OCI-LY1 (cell line): Measurements from ENCODE around the gene FBXW7.

Source experiments
- H2AFZ ChIP-seq: fragments of 200-600 bp; sonication (generic), shearing (Covaris generic); 2 replicates; pipeline ENCODE4 v1.6.0; 2014; ENCODE audit warnings: antibody characterized with exemption, mild to moderate bottlenecking, low read length
- H3F3A ChIP-seq: fragments of 200-600 bp; sonication (generic), shearing (Covaris generic); 2 replicates; pipeline ENCODE4 v1.6.0; 2014; ENCODE audit warnings: mild to moderate bottlenecking, antibody characterized with exemption, low read length, moderate library complexity; ENCODE audit not compliant: insufficient read depth
- H3K27ac ChIP-seq: fragments of 200-600 bp; sonication (generic); 2 replicates; pipeline ENCODE4 v1.5.1; 2014; ENCODE audit warnings: low read length, mixed run types, mild to moderate bottlenecking, low read depth; ENCODE audit not compliant: poor library complexity, severe bottlenecking
- H3K27me3 ChIP-seq: fragments of 200-600 bp; sonication (generic); 2 replicates; pipeline ENCODE4 v1.6.0; 2014; ENCODE audit warnings: antibody characterized with exemption, mild to moderate bottlenecking, low read length, moderate library complexity; ENCODE audit not compliant: insufficient read depth
- H3K36me3 ChIP-seq: fragments of 200-600 bp; sonication (generic); 2 replicates; pipeline ENCODE4 v1.6.1; 2014; ENCODE audit warnings: mild to moderate bottlenecking, antibody characterized with exemption, low read length, moderate library complexity, mixed read lengths; ENCODE audit not compliant: insufficient read depth
- H3K4me1 ChIP-seq: fragments of 200-600 bp; sonication (generic); 2 replicates; pipeline ENCODE4 v1.5.1; 2014; ENCODE audit warnings: mild to moderate bottlenecking, low read length, moderate library complexity; ENCODE audit not compliant: insufficient read depth, severe bottlenecking
- H3K4me2 ChIP-seq: fragments of 200-600 bp; sonication (generic), shearing (Covaris generic); 2 replicates; pipeline ENCODE4 v1.6.1; 2014; ENCODE audit warnings: low read length
- H3K4me3 ChIP-seq: fragments of 200-600 bp; sonication (generic); 2 replicates; pipeline ENCODE4 v1.5.1; 2014; ENCODE audit warnings: low read length, low read depth, mild to moderate bottlenecking, mixed read lengths; ENCODE audit not compliant: poor library complexity, severe bottlenecking
- H3K79me2 ChIP-seq: fragments of 200-600 bp; shearing (Covaris generic); 2 replicates; pipeline ENCODE4 v1.6.1; 2016; ENCODE audit warnings: mixed run types, low read length, mixed read lengths; ENCODE audit not compliant: insufficient read depth
- H3K9ac ChIP-seq: fragments of 200-600 bp; sonication (generic), shearing (Covaris generic); 2 replicates; pipeline ENCODE4 v1.6.1; 2014; ENCODE audit warnings: mild to moderate bottlenecking, low read length, mixed read lengths
- H3K9me2 ChIP-seq: fragments of 200-600 bp; sonication (generic), shearing (Covaris generic); 2 replicates; pipeline ENCODE4 v1.6.1; 2014; ENCODE audit warnings: low read depth, mild to moderate bottlenecking, low read length, mixed read lengths
- H3K9me3 ChIP-seq: fragments of 200-600 bp; shearing (Covaris generic); 2 replicates; pipeline ENCODE4 v1.6.1; 2014; ENCODE audit warnings: low read length, mixed read lengths
- H4K20me1 ChIP-seq: fragments of 200-600 bp; sonication (generic), shearing (Covaris generic); 2 replicates; pipeline ENCODE4 v1.6.0; 2016; ENCODE audit warnings: mild to moderate bottlenecking, low read length; ENCODE audit not compliant: insufficient read depth
- EZH2 ChIP-seq: fragments of 200-600 bp; sonication (generic), shearing (Covaris generic); IDR thresholded peaks from 2 replicates; pipeline ENCODE4 v1.8.0; 2017; ENCODE audit warnings: borderline replicate concordance, mixed run types, mild to moderate bottlenecking, antibody characterized with exemption, low read length, moderate library complexity, mixed read lengths
- TF ChIP-seq, protein P1 (sequence below): fragments of 200-600 bp; sonication (generic), shearing (Covaris generic); IDR thresholded peaks from 2 replicates; pipeline ENCODE4 v1.5.1; 2017; ENCODE audit warnings: mild to moderate bottlenecking, antibody characterized with exemption, low read length, moderate library complexity, mixed read lengths

FBXW7 gene

GRCh38 chr4:152279234-152279566 lies 256.7 kb downstream of the FBXW7 start:
- H3K4me2 ChIP-seq = no peak overlapping the region
- H3K36me3 ChIP-seq = no peaks in the 10 kb centered on the region
- no peak overlapping the region for H2AFZ ChIP-seq
- H3K9me2 ChIP-seq = no peaks in the 10 kb centered on the region
- no peak for TF ChIP-seq EZH2
- TF ChIP-seq, protein P1, sequence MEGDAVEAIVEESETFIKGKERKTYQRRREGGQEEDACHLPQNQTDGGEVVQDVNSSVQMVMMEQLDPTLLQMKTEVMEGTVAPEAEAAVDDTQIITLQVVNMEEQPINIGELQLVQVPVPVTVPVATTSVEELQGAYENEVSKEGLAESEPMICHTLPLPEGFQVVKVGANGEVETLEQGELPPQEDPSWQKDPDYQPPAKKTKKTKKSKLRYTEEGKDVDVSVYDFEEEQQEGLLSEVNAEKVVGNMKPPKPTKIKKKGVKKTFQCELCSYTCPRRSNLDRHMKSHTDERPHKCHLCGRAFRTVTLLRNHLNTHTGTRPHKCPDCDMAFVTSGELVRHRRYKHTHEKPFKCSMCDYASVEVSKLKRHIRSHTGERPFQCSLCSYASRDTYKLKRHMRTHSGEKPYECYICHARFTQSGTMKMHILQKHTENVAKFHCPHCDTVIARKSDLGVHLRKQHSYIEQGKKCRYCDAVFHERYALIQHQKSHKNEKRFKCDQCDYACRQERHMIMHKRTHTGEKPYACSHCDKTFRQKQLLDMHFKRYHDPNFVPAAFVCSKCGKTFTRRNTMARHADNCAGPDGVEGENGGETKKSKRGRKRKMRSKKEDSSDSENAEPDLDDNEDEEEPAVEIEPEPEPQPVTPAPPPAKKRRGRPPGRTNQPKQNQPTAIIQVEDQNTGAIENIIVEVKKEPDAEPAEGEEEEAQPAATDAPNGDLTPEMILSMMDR = no peak
- no peak overlapping the region for H3K27ac ChIP-seq
- H3K27me3 ChIP-seq = no peaks in the 10 kb centered on the region; the same call in 1 of the 2 replicates
- H3K4me1 ChIP-seq = no peaks in the 10 kb centered on the region
- H3K9me3 ChIP-seq = no peaks in the 10 kb centered on the region
- H4K20me1 ChIP-seq = no peaks in the 10 kb centered on the region
- no peak overlapping the region for H3K4me3 ChIP-seq
- no peaks in the 10 kb centered on the region for H3F3A ChIP-seq
- H3K9ac ChIP-seq = no peak overlapping the region
- H3K79me2 ChIP-seq = no peaks in the 10 kb centered on the region

DNA sequence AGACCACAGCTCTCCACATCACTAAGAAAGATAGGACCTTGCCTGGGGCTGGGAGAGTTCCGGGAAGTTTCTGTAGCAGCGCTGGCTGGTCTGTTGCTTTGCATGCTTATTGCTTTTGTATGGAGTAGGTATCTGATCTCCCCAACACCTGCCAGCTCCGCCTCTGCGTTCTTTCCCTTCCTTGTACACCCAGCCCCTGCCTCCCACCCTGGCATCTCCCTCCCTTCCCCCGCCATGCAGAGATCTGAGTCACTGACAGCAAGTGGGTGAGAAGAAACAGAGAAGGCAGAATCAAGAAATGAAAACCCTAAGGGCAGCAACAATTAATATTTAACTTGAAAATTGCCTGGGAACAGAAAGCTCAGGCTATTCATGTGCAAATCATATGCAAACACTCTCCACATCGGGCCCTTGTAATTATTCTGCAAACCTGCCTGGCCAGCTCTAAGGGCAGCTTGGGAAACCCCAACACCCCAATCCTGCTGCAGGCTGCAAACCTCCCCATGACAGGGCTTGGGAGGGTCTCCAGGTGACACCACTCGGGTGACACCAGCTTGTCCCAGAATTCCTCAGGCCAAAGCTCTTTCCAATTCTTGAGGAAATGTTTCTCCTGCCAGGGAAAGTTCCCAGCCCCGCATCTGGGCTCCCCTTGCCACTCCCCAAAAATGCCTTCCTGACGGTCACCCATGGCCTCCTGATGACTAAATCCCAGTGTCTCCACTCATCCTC lies 257.2 kb downstream of the FBXW7 start:
- Histone ChIP-seq H3F3A (no peaks in the 10 kb centered on the region), H3K9me3 (no peaks in the 10 kb centered on the region), H3K4me1 (no peaks in the 10 kb centered on the region), H3K4me3 (no peak overlapping the region), H3K9ac (no peak overlapping the region), H3K4me2 (no peak overlapping the region), H3K27me3 (no peaks in the 10 kb centered on the region; the same call in 1 of the 2 replicates), H3K27ac (no peak overlapping the region), H4K20me1 (no peaks in the 10 kb centered on the region), H2AFZ (no peak overlapping the region), H3K9me2 (no peaks in the 10 kb centered on the region), H3K79me2 (no peaks in the 10 kb centered on the region), H3K36me3 (no peaks in the 10 kb centered on the region)
- TF ChIP-seq, protein P1 = no peak
- TF ChIP-seq EZH2 = no peak

- TF ChIP-seq, protein P1 = no peak
- no peak for TF ChIP-seq EZH2
- Histone ChIP-seq H4K20me1 (no peaks in the 10 kb centered on the region), H3K9ac (no peak overlapping the region), H3F3A (no peaks in the 10 kb centered on the region), H3K27me3 (no peaks in the 10 kb centered on the region; the same call in 1 of the 2 replicates), H2AFZ (no peak overlapping the region), H3K79me2 (no peaks in the 10 kb centered on the region), H3K4me3 (no peak overlapping the region), H3K4me2 (no peak overlapping the region), H3K4me1 (no peaks in the 10 kb centered on the region), H3K36me3 (no peaks in the 10 kb centered on the region), H3K9me3 (no peaks in the 10 kb centered on the region), H3K27ac (no peak overlapping the region), H3K9me2 (no peaks in the 10 kb centered on the region)
Measured at GRCh38 chr4:152278172-152278504, 257.8 kb downstream of the FBXW7 start.
